ENCODE data around the gene AHRR.

AHRR gene

DNA sequence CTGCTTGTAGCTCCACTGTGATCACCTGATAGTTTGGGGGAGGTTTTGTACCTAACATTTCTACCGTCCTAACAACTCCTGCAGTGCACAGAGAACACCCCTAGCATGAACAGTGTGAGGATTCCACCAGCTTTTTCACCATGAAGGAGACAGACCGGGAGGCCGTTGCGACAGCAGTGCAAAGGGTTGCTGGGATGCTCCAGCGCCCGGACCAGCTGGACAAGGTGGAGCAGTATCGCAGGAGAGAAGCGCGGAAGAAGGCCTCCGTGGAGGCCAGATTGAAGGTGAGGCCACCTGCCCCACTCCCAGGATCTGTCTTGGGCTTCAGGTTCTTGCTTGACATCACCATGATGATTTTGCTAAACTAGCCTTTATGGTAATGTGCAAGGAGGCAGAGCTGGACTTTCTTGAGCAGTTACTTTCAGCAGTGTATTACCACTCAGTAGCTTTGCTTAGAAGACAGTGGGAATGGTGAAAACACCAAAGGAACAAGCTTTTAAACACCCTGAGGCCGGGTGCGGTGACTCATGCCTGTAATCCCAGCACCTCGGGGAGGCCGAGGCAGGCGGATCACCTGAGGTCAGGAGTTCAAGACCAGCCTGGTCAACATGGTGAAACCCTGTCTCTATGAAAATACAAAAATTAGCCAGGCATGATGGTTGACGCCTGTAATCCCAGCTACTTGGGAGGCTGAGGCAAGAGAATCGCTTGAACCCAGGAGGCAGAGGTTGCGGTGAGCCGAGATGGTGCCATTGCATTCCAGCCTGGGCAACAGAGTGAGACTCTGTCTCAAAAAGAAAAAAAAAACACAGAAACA lies 124.8 kb downstream of the AHRR start:
- no peak for DNase-seq

- no peak for DNase-seq
Observed at GRCh38 chr5:446883-447263, 125.4 kb downstream of the AHRR start.

- no peak for DNase-seq
Observed at GRCh38 chr5:447501-447900, 126.0 kb downstream of the AHRR start.

DNA sequence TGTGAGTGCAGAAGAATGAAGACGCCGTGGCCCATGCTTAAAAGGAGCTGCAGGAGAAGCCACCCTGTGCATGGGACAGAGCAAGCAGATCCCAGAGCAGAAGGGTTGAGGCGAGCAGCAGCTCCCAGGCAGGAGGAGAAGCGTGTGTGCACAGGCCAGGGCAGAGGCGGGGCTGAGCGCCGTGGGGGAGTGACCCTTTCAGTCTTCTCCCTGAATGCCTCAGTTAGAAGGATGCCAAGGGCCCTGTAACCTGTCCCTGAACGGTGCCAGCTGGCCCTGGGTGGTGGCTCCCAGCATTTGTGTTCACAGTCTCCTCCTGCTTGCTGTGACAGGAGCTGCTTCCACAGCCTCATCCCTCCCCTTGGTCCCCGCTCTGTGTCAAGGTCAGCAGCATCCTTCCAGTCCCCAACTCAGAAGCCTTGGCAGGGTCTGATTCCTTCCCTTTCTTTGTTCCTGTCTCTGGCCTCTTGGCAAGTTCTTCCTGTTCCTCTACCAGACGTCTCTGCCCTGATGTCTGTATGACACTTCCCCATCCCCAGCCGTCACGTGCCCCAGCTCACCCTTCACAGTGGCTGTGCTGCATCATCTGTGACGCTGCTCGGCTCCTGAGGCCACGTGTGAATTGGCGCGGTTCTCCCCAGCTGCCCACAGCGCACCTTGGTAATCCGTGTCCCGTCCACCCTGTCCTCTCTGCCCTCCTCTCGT lies 126.7 kb downstream of the AHRR start:
- DNase-seq = no peak

DNA sequence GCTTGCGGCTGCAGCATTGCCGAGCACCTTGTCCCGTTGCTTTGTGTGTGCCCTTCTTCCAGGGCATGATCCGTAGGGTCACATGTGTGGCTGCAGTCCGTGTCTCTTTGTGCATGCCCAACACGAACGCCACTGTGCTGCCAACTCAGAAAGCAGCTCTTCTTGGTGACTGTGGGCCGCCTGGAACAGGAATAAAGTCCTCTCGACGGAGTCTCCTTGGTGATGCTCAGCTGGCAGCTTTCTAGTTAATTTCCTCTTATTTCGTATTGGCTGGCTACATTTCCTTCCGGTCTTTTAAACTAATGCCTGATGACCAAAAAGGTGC lies 127.2 kb downstream of the AHRR start:
- DNase-seq = no peak

GRCh38 chr5:449151-449550 lies 127.6 kb downstream of the AHRR start:
- no peak for DNase-seq

DNA sequence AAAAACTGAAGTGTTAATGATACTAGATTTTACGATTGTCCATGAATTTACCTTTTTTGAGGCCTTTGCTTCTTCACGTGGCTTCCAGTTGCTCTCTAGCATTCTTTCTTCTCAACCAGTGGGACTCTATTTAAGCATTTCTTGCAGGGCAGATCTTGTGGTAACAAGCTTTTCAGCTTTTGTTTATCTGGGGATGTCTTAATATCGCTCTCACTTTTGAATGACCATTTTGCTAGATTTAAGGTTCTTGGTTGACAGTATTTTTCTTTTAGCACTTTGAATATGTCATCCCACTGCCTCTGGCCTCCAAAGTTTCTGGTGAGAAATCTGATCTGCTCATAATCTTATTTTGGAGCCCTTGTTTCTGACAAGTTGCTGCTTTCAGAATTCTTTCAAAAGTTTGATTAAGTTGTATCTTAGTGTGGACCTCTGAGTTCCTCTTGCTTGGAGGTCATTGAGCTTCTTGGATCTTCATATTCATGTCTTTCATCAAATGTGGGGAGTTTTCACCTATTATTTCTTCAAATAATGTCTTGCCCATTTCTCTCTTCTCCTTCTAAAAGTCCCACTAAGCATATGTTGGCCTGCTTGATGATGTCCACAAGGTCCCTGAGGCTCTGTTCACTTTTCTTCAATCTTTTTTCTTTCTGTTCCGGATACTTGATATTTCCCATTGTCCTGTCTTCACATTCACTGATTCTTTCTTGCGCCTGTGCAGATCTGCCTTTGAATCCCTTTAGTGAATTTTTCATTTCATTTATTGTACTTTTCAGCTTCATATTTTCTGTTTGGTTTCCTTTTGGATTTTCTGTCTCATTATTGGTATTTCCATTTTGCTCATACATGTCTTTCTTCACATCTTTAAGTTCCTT lies 130.3 kb downstream of the AHRR start:
- no peak for DNase-seq

DNA sequence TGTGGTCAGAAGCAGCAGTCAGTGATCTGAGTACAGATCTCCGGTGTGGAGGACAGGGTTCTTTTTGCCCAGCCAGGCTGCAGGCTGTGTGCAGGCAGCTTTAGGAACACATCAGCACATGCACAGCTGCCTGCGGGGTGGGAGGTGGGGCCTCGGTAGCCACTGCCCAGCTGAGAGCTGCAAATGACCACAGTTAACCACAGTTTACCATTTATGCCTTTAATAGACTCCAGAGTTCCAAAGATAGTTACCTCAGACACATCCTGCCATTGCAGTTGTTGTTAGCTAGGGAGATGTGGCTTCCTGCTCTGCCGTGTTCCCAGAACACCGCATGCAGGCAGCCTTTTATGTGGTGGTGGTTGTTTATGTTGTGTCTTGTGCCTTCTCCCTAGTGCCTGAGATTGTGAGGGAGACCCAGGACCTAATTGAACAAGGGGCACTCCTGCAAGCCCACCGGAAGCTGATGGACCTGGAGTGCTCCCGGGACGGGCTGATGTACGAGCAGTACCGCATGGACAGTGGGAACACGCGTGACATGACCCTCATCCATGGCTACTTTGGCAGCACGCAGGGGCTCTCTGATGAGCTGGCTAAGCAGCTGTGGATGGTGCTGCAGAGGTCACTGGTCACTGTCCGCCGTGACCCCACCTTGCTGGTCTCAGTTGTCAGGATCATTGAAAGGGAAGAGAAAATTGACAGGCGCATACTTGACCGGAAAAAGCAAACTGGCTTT lies 131.6 kb downstream of the AHRR start:
- DNase-seq = no peak

DNA sequence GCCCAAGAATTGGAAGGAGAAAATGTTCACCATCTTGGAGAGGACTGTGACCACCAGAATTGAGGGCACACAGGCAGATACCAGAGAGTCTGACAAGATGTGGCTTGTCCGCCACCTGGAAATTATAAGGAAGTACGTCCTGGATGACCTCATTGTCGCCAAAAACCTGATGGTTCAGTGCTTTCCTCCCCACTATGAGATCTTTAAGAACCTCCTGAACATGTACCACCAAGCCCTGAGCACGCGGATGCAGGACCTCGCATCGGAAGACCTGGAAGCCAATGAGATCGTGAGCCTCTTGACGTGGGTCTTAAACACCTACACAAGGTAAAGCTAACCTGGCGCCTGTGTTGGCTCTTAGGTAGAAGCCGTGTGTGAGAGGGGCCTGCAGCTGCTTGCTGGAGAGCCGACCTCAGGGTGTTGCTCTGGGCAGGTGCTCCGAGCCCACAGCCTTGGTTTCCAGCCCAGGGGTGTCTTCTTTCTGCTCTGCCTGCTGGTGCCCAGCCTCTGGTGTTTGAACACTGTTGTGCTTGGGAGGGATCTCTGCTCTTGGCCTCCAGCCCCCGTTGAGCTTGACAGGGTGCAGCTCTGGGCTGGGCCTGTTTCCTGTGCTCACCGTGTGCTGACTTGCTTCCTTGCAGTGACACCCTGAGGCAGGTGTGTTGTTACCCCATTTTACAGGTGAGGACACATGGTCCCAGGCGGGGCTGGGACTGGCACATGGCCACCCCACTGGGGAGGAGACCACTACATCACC lies 132.4 kb downstream of the AHRR start:
- DNase-seq = no peak

GRCh38 chr5:454936-455335 lies 133.4 kb downstream of the AHRR start:
- DNase-seq = no peak

DNA sequence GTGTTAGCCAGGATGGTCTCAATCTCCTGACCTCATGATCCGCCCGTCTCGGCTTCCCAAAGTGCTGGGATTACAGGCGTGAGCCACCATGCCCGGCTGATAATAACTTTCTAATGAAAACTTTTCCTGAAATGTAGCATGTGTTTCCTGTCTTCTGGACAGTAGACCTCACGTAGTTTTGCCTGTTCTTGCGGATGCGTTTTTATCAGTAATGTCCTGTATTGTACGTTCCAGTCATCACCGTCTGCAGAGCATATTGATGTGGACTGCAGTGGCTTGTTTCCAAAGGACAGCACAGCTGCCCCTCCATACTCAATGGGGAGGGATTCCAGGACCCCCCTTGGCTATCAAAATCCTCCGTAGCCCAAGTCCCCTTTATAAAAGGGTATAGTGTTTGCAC lies 134.3 kb downstream of the AHRR start:
- DNase-seq = no peak

GRCh38 chr5:456351-457194 lies 135.1 kb downstream of the AHRR start:
- DNase-seq = no peak

DNA sequence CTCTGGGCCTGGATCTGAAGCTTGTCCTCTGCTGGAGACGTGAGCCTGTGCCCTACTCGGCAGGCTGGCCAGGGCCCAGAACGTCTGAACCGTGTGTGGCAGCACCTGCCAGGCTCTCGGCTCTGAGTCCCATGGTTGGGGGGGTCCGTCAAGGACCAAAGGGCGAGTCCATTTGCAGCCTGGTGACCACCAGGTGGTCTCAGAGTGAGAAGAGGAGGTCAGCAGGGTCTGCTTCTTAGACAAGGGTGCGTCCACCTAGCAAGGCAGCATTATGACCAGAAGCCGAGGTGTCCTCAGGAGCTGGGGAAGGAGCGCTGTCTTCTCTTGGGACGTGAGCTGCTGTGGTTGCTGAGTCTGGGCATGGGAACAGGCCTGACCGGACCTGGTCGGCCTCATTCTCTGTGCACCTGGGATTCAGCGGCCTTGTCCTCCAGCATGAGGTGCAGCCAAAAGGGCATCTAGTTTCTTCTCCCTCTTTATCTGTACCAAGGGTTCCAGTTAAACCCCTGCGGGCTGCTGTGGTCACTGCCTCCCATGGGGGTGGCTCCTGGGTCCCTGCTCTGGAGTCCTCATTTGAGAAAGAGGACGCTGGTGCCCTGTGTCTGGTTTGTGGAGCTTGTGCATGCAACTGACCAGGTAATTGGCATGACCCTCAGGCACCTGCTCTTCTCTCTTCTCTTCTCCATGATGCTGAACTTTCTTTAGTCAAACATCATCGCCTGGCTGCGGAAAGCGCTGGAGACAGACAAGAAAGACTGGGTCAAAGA lies 135.9 kb downstream of the AHRR start:
- no peak for DNase-seq

DNA sequence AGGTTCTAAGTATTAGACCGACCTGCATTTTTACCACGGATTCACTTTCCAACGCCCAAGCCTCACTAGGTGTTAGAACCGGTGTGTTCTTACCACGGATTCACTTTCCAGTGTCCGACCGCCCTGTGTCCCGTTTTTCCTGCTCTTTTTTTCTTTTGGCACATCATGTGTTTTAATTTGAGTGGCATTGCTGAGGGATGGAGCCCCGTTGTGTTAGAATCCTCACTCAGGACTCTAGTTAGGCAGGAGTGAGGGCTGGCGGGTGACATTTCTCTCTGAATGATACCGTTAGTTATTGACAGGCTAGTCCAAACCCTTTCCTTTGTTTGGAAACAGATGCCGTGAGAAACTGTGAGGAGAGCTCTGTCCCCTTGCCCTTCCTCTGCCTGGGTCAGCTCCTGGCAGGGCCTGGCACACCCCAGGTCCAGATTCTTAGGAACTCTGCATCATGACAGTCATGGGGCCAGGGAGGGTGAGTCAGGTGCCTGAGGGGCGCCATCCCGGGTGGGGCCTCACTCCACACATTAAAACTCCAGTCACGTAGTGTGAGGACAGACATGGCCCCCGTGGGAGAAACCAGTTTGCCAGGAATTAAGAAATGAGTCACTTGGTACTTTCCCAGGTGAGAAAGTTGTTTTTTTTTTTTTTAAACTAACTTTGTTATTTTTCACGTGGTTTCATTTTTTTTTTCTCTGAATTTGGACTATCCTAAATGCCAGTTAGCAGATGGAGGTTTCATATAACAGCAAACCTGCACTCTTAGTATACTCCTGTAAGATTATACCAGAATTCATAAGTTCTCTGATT lies 137.2 kb downstream of the AHRR start:
- DNase-seq = no peak

DNA sequence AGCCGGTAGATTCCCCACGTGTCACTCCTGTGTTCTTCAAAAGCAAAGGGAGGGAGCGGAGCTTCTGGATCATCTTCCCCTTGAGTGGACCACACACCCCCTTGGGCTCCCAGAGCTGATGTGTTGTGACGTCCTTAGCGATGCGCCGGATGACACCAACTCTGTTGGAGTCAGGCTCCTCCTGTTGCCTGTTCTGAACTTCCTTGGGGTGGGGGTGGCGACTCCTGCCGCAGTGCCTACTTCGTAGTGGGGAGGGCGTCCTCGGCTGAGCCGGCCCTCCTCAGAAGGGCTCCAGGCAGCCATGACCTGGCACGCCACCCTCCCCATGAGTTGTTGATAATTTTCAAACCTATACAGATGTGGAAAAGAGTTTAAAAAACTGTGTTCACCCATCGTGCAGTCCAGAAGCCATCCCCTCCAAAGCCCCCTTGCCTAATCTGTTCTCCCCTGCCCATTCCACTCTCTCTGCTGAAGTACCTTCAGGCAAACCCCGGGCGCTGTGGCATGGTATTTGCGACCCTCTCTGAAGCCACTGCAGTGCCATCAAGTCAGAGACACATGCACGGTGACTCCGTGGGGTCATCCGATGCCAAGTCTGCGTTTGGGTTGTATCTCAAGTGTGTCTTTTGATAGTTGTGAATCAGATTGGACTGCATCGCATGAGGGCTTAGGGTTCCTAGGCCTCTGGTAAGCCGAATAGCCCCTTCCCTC lies 138.2 kb downstream of the AHRR start:
- DNase-seq = no peak

DNA sequence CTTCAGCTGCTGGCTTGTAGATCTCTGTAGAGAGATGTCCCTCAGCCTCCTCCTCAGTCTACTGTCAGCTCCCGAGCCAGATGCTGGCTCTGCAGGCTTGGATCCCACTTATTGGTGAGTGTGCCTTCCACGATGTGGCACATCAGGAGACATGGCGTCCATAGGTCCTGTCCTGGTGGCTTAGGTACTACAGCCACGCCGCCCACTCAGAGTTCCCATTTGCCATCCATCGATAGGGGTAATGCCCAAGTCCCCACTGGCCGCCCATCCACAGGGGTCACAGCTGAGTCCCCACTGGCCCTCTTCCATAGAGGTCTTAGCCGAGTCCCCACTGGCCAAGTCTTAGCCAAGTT lies 138.7 kb downstream of the AHRR start:
- no peak for DNase-seq

DNA sequence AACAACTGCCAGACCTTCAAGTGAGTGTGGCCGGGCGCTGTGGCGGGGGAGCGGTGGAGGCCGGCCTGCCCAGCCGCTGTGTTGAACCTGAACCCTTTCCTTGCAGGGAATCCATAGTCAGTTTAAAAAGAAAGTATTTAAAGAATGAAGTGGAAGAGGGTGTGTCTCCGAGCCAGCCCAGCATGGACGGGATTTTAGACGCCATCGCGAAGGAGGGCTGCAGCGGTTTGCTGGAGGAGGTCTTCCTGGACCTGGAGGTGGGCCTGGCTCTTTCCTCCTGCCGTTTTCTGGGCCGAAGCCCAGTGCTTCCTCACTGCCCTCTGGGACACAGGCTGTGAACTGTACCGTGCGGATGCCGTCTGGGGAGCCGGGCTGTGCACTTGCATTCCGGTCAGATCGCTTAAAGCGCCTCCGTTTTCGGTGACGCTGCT lies 140.6 kb downstream of the AHRR start:
- DNase-seq = no peak

GRCh38 chr5:463301-463700 lies 141.8 kb downstream of the AHRR start:
- DNase-seq = no peak

GRCh38 chr5:463952-464351 lies 142.4 kb downstream of the AHRR start:
- no peak for DNase-seq

Measured in NCI-H187 (cell line).